Skin epidermis (tissue), 12 donors: ENCODE data around the gene PSMD9.

Source experiments
- H3K27ac ChIP-seq, 21 experiments: fragments of 200-600 bp; sonication (generic) in 11 of 21; one replicate each; pipeline ENCODE4 v1.5.0; 2020; ENCODE audit warnings: mild to moderate bottlenecking in 3 of 21, inconsistent platforms in 2 of 21, moderate library complexity in 2 of 21
- H3K4me3 ChIP-seq, 7 experiments: fragments of 200-600 bp; sonication (generic) in 2 of 7; one replicate each; pipeline ENCODE4 v1.5.0; 2020; ENCODE audit warnings: inconsistent platforms in 2 of 7, mild to moderate bottlenecking in 2 of 7, moderate library complexity in 1 of 7

The PSMD9 gene

GRCh38 chr12:121946313-121947025 lies 57.9 kb downstream of the PSMD9 start:
- H3K4me3 ChIP-seq, result no peak overlapping the region
- H3K27ac ChIP-seq, result no peak overlapping the region

GRCh38 chr12:121947981-121948380 lies 59.4 kb downstream of the PSMD9 start:
- Histone ChIP-seq H3K4me3 (no peak overlapping the region), H3K27ac (no peak overlapping the region)

- peak overlapping the region in 3 of 21 experiments; percentile 2 to 63 (median 15) for H3K27ac ChIP-seq
- H3K4me3 ChIP-seq, result no peak overlapping the region
Measured at GRCh38 chr12:121949648-121950397, 61.2 kb downstream of the PSMD9 start.

- H3K27ac ChIP-seq, result no peak overlapping the region
- no peak overlapping the region for H3K4me3 ChIP-seq
Measured at GRCh38 chr12:121953117-121953692, 64.6 kb downstream of the PSMD9 start.

- no peak overlapping the region for H3K27ac ChIP-seq
- no peak overlapping the region for H3K4me3 ChIP-seq
Measured at GRCh38 chr12:121953695-121954094, 65.1 kb downstream of the PSMD9 start.

- Histone ChIP-seq H3K27ac (no peak overlapping the region), H3K4me3 (no peak overlapping the region)
Measured at GRCh38 chr12:121955258-121956237, 67.0 kb downstream of the PSMD9 start.

GRCh38 chr12:121957861-121958515 lies 69.4 kb downstream of the PSMD9 start:
- no peak overlapping the region for H3K27ac ChIP-seq

GRCh38 chr12:121958541-121959240 lies 70.1 kb downstream of the PSMD9 start:
- H3K4me3 ChIP-seq, result no peak overlapping the region
- H3K27ac ChIP-seq, result no peak overlapping the region

More at GRCh38 chr12:121957861-121958515, 69.4 kb downstream of the PSMD9 start:
- no peak overlapping the region for H3K4me3 ChIP-seq

- Histone ChIP-seq H3K27ac (no peak overlapping the region), H3K4me3 (no peak overlapping the region)
Measured at GRCh38 chr12:121960541-121960940, 72.0 kb downstream of the PSMD9 start.

GRCh38 chr12:121961195-121961879 lies 72.7 kb downstream of the PSMD9 start:
- H3K4me3 ChIP-seq, result no peak overlapping the region
- no peak overlapping the region for H3K27ac ChIP-seq

- Histone ChIP-seq H3K4me3 (no peak overlapping the region), H3K27ac (no peak overlapping the region)
Measured at GRCh38 chr12:121963341-121964018, 74.9 kb downstream of the PSMD9 start.

- Histone ChIP-seq H3K4me3 (no peak overlapping the region), H3K27ac (no peak overlapping the region)
Measured at GRCh38 chr12:121964813-121965643, 76.4 kb downstream of the PSMD9 start.

- Histone ChIP-seq H3K27ac (no peak overlapping the region), H3K4me3 (no peak overlapping the region)
Measured at GRCh38 chr12:121966959-121967358, 78.4 kb downstream of the PSMD9 start.
